Stomach (tissue), 4 donors: ENCODE results near the gene NEK7.

ENCODE experiments used
- CTCF ChIP-seq, 7 experiments: fragments of 450-650 bp in 4 of 7; fragments of 200-600 bp in 3 of 7; sonication (generic) in 3 of 7; IDR thresholded peaks; one replicate each; pipeline ENCODE4 v1.5.1; 2016 to 2019; ENCODE audit warnings: antibody characterized with exemption in 7 of 7, control low read depth in 2 of 7, mild to moderate bottlenecking in 1 of 7
- EP300 ChIP-seq: sonication (generic); formaldehyde crosslinking; IDR thresholded peaks from one replicate; pipeline ENCODE4 v1.6.1; 2017; ENCODE audit warnings: antibody characterized with exemption
- POLR2A ChIP-seq, 4 donors: fragments of 450-650 bp; IDR thresholded peaks; one replicate each; pipeline ENCODE4 v1.6.1; 2016; ENCODE audit warnings: antibody characterized with exemption in 4 of 4, control low read depth in 2 of 4, mild to moderate bottlenecking in 1 of 4, moderate library complexity in 1 of 4
- POLR2AphosphoS5 ChIP-seq, 3 donors: sonication (generic); formaldehyde crosslinking; IDR thresholded peaks; one replicate each; pipeline ENCODE4 v1.6.1; 2016; ENCODE audit warnings: antibody characterized with exemption in 3 of 3

- no peak for TF ChIP-seq CTCF (IDR thresholded peaks at IDR 0.05)
- no peak for TF ChIP-seq POLR2A (IDR thresholded peaks at IDR 0.05)
- TF ChIP-seq POLR2AphosphoS5 (IDR thresholded peaks at IDR 0.05): no peak
- no peak for TF ChIP-seq EP300
Measured at GRCh38 chr1:198255784-198256183, 99.0 kb downstream of the NEK7 start.
